SK-N-SH (cell line): ENCODE measurements around the gene DUS2. TPM values are rescaled to one million over a fixed set of nuclear protein-coding genes. Genes with fewer than 3 reads are reported as not detected.

Experiments used
- CTCF ChIA-PET: fragments of 300-600, 350-600 bp; formaldehyde crosslinking; extraction: SDS; loops from one replicate; lab custom pipeline; 2021; lab: Yijun Ruan, JAX
- POLR2A ChIA-PET: fragments of 350-600 bp; sonication (Branson Sonifier 250); formaldehyde crosslinking; extraction: SDS; loops from one replicate; lab custom pipeline; 2020; ENCODE audit warnings: antibody characterized with exemption, inconsistent platforms; lab: Yijun Ruan, JAX
- DNase-seq: peaks from one replicate; pipeline ENCODE4 v3.0.0; 2012
- H2AFZ ChIP-seq: fragments of 200-600 bp; sonication (generic); 2 replicates; pipeline ENCODE4 v1.8.1; 2016; ENCODE audit warnings: antibody characterized with exemption, mild to moderate bottlenecking, low read depth
- H3F3A ChIP-seq: fragments of 200-600 bp; sonication (generic); replicated peaks from 2 replicates; pipeline ENCODE3; 2016; ENCODE audit warnings: antibody characterized with exemption, mild to moderate bottlenecking; ENCODE audit not compliant: insufficient read depth
- H3K27ac ChIP-seq, 2 experiments: fragments of 200-500 bp in 1 of 2; fragments of 200-600 bp in 1 of 2; sonication (Bioruptor generic) in 1 of 2; sonication (generic), shearing (Covaris generic) in 1 of 2; 2 replicates each; pipeline versions ENCODE4 v1.5.1 to v1.6.1; 2014 to 2016; ENCODE audit warnings: low read depth in 2 of 2, inconsistent platforms in 1 of 2, low read length in 1 of 2, mild to moderate bottlenecking in 1 of 2, mixed read lengths in 1 of 2
- H3K27me3 ChIP-seq: fragments of 200-600 bp; sonication (generic), shearing (Covaris generic); 2 replicates; pipeline ENCODE4 v1.6.1; 2016; ENCODE audit warnings: mixed run types; ENCODE audit not compliant: insufficient read depth
- H3K36me3 ChIP-seq, 2 experiments: fragments of 200-500 bp in 1 of 2; fragments of 200-600 bp in 1 of 2; sonication (Bioruptor generic) in 1 of 2; sonication (generic) in 1 of 2; replicated peaks in 1 of 2; 2 replicates each; pipeline versions ENCODE3 to v1.5.1; 2014 to 2016; ENCODE audit warnings: low read length in 1 of 2, mild to moderate bottlenecking in 1 of 2; ENCODE audit not compliant: insufficient read depth in 2 of 2, control insufficient read depth in 1 of 2
- H3K4me1 ChIP-seq, 2 experiments: fragments of 200-500 bp in 1 of 2; fragments of 200-600 bp in 1 of 2; sonication (Bioruptor generic) in 1 of 2; sonication (generic), shearing (Covaris generic) in 1 of 2; 2 replicates each; pipeline versions ENCODE4 v1.5.1 to v1.6.1; 2014 to 2016; ENCODE audit warnings: low read depth in 1 of 2, low read length in 1 of 2, mixed run types in 1 of 2; ENCODE audit not compliant: insufficient read depth in 2 of 2, control insufficient read depth in 1 of 2
- H3K4me2 ChIP-seq: fragments of 200-600 bp; sonication (generic), shearing (Covaris generic); 2 replicates; pipeline ENCODE4 v1.6.1; 2017; ENCODE audit warnings: mixed run types
- H3K4me3 ChIP-seq, 2 experiments: fragments of 200-500 bp in 1 of 2; fragments of 200-600 bp in 1 of 2; sonication (Bioruptor generic) in 1 of 2; sonication (generic), shearing (Covaris generic) in 1 of 2; 2 replicates each; pipeline versions ENCODE4 v1.5.1 to v1.8.1; 2014 to 2016; ENCODE audit warnings: low read depth in 2 of 2, inconsistent platforms in 1 of 2, low read length in 1 of 2, mild to moderate bottlenecking in 1 of 2, mixed read lengths in 1 of 2, moderate library complexity in 1 of 2
- H3K79me2 ChIP-seq: fragments of 200-600 bp; sonication (generic); 2 replicates; pipeline ENCODE4 v1.8.1; 2017; ENCODE audit warnings: mild to moderate bottlenecking; ENCODE audit not compliant: insufficient read depth
- H3K9ac ChIP-seq: fragments of 200-600 bp; sonication (generic); 2 replicates; pipeline ENCODE4 v1.6.1; 2017; ENCODE audit warnings: mixed run types
- H3K9me2 ChIP-seq: fragments of 200-600 bp; sonication (generic); 2 replicates; pipeline ENCODE4 v1.6.1; 2017; ENCODE audit warnings: mixed run types
- H3K9me3 ChIP-seq: fragments of 200-600 bp; sonication (generic); 2 replicates; pipeline ENCODE4 v1.6.1; 2017; ENCODE audit warnings: mixed run types, mild to moderate bottlenecking, moderate library complexity
- H4K20me1 ChIP-seq: fragments of 200-600 bp; sonication (generic); 2 replicates; pipeline ENCODE4 v1.6.1; 2017; ENCODE audit warnings: mild to moderate bottlenecking, mixed run types; ENCODE audit not compliant: insufficient read depth
- CHD2 ChIP-seq: fragments of 150-350 bp; IDR thresholded peaks from 2 replicates; pipeline ENCODE4 v1.6.1; 2018; ENCODE audit warnings: low read length; ENCODE audit not compliant: partially characterized antibody
- EP300 ChIP-seq, 2 experiments: IDR thresholded peaks; 2 replicates each; pipeline versions ENCODE4 v1.4.0 to v1.6.1; 2012; ENCODE audit warnings: borderline replicate concordance in 1 of 2, low read depth in 1 of 2, low read length in 1 of 2
- EZH2phosphoT487 ChIP-seq: fragments of 200-600 bp; sonication (generic); IDR thresholded peaks from 2 replicates; pipeline ENCODE4 v1.6.1; 2017; ENCODE audit warnings: low read depth, mixed run types, mild to moderate bottlenecking, antibody characterized with exemption, moderate library complexity, borderline replicate concordance
- JUND ChIP-seq: IDR thresholded peaks from 2 replicates; pipeline ENCODE4 v1.4.0; 2012
- MEF2A ChIP-seq: IDR thresholded peaks from 2 replicates; pipeline ENCODE4 v1.4.0; 2012; ENCODE audit warnings: low read depth, borderline replicate concordance
- NFIC ChIP-seq: IDR thresholded peaks from 2 replicates; pipeline ENCODE4 v1.4.0; 2012; ENCODE audit warnings: borderline replicate concordance
- POLR2AphosphoS5 ChIP-seq: IDR thresholded peaks from 2 replicates; pipeline ENCODE4 v1.6.1; 2012; ENCODE audit warnings: low read depth, low read length
- SIN3A ChIP-seq: IDR thresholded peaks from 2 replicates; pipeline ENCODE4 v1.6.1; 2012; ENCODE audit warnings: low read depth, mild to moderate bottlenecking, low read length, moderate library complexity, borderline replicate concordance
- TAF1 ChIP-seq: IDR thresholded peaks from 2 replicates; pipeline ENCODE4 v1.6.1; 2012; ENCODE audit warnings: low read depth, mild to moderate bottlenecking, low read length, moderate library complexity, borderline replicate concordance
- TCF12 ChIP-seq: IDR thresholded peaks from 2 replicates; pipeline ENCODE4 v1.4.0; 2012
- YY1 ChIP-seq: IDR thresholded peaks from 2 replicates; pipeline ENCODE4 v1.4.0; 2012; ENCODE audit warnings: low read depth, mild to moderate bottlenecking
- WGBS: methylation state at CpG from one replicate; pipeline ENCODE4 v1.1.6; 2017; ENCODE audit warnings: low lambda C conversion rate; 5-methylcytosine and 5-hydroxymethylcytosine counted together
- polyA plus RNA-seq, 3 experiments: library from polyadenylated mRNA; depleted of rRNA; stranded (reverse); fragments of >200 nt; gene quantifications; 2 replicates each; pipeline ENCODE4 v1.2.3, GENCODE V29; 2012
- TF ChIP-seq, protein P1 (sequence below): fragments of 200-600 bp; sonication (generic); IDR thresholded peaks from 2 replicates; pipeline ENCODE4 v1.6.1; 2017; ENCODE audit warnings: antibody characterized with exemption, mild to moderate bottlenecking, moderate library complexity
- TF ChIP-seq, protein P2 (sequence below): IDR thresholded peaks from 2 replicates; pipeline ENCODE4 v1.6.1; 2012; ENCODE audit warnings: mild to moderate bottlenecking, low read depth, low read length, moderate library complexity
- TF ChIP-seq, protein P3 (sequence below): IDR thresholded peaks from 2 replicates; pipeline ENCODE4 v1.4.0; 2012; ENCODE audit warnings: low read depth, borderline replicate concordance

The DUS2 gene
- polyA plus RNA-seq, 1 of the 3 experiments (the other 2 are of a cell fraction): 16.1 TPM

DNA sequence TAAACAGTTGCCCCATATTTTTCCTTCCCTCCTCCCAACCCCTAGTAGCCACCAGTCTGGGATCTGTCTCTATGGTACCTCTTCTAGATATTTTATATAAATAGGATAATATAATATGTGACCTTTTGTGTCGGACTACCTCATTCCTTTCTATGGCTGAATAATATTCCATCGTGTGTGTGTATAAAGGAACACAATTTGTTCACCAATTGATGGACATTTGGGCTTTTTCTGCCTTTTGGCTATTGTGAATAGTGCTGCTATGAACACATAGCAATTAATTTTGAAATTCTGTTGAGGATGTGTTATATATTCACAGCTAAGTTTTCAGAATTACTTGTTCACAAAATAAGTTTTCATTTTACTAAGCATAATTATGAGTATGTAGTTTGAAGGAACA lies 64.6 kb downstream of the DUS2 start:
- POLR2A ChIA-PET: no interaction called here
- no peak for DNase-seq
- no peaks in the 10 kb centered on the region for H3K9me2 ChIP-seq
- H3K9me3 ChIP-seq: no peaks in the 10 kb centered on the region
- H3F3A ChIP-seq: peaks cover 31% of the 10 kb centered on the region
- peak overlapping the region in 1 of 2 experiments; percentile 78; a peak in 2 of 4 replicates for H3K4me3 ChIP-seq
- CTCF ChIA-PET: interaction anchor here (1.1 to 3.3 kb wide), 3 partner anchors 141 to 241 kb away, joined by 3 to 14 read pairs (median 5); no protein-coding TSS in a partner anchor
- peaks cover 12% of the 10 kb centered on the region for H4K20me1 ChIP-seq
- H3K4me1 ChIP-seq: peaks cover 18 to 27% of the 10 kb centered on the region in 2 experiments
- peaks cover 70% of the 10 kb centered on the region for H3K79me2 ChIP-seq
- no peaks in the 10 kb centered on the region for H3K27me3 ChIP-seq
- 75% methylated on average over 2 of the region's 2 CpGs for WGBS
- peak overlapping the region; percentile 85; the same call in 1 of the 2 replicates for H3K9ac ChIP-seq
- peak overlapping the region; percentile 88; the same call in 1 of the 2 replicates for H3K4me2 ChIP-seq
- no peaks in the 10 kb centered on the region for H3K36me3 ChIP-seq
- peak overlapping the region in 1 of 2 experiments; percentile 83; a peak in 1 of 4 replicates for H3K27ac ChIP-seq
- TF ChIP-seq POLR2AphosphoS5 (no peak), MEF2A (no peak), YY1 (no peak), EP300 (IDR thresholded peaks at IDR 0.05; ENCODE audit: borderline replicate concordance in 1 of 2, low read depth in 1 of 2, low read length in 1 of 2) (no peak), TAF1 (no peak), JUND (no peak), TCF12 (no peak), NFIC (no peak), SIN3A (no peak), CHD2 (no peak), EZH2phosphoT487 (no peak)
- TF ChIP-seq, protein P1, sequence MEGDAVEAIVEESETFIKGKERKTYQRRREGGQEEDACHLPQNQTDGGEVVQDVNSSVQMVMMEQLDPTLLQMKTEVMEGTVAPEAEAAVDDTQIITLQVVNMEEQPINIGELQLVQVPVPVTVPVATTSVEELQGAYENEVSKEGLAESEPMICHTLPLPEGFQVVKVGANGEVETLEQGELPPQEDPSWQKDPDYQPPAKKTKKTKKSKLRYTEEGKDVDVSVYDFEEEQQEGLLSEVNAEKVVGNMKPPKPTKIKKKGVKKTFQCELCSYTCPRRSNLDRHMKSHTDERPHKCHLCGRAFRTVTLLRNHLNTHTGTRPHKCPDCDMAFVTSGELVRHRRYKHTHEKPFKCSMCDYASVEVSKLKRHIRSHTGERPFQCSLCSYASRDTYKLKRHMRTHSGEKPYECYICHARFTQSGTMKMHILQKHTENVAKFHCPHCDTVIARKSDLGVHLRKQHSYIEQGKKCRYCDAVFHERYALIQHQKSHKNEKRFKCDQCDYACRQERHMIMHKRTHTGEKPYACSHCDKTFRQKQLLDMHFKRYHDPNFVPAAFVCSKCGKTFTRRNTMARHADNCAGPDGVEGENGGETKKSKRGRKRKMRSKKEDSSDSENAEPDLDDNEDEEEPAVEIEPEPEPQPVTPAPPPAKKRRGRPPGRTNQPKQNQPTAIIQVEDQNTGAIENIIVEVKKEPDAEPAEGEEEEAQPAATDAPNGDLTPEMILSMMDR: no peak
- TF ChIP-seq, protein P2, sequence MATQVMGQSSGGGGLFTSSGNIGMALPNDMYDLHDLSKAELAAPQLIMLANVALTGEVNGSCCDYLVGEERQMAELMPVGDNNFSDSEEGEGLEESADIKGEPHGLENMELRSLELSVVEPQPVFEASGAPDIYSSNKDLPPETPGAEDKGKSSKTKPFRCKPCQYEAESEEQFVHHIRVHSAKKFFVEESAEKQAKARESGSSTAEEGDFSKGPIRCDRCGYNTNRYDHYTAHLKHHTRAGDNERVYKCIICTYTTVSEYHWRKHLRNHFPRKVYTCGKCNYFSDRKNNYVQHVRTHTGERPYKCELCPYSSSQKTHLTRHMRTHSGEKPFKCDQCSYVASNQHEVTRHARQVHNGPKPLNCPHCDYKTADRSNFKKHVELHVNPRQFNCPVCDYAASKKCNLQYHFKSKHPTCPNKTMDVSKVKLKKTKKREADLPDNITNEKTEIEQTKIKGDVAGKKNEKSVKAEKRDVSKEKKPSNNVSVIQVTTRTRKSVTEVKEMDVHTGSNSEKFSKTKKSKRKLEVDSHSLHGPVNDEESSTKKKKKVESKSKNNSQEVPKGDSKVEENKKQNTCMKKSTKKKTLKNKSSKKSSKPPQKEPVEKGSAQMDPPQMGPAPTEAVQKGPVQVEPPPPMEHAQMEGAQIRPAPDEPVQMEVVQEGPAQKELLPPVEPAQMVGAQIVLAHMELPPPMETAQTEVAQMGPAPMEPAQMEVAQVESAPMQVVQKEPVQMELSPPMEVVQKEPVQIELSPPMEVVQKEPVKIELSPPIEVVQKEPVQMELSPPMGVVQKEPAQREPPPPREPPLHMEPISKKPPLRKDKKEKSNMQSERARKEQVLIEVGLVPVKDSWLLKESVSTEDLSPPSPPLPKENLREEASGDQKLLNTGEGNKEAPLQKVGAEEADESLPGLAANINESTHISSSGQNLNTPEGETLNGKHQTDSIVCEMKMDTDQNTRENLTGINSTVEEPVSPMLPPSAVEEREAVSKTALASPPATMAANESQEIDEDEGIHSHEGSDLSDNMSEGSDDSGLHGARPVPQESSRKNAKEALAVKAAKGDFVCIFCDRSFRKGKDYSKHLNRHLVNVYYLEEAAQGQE: no peak
- TF ChIP-seq, protein P3, sequence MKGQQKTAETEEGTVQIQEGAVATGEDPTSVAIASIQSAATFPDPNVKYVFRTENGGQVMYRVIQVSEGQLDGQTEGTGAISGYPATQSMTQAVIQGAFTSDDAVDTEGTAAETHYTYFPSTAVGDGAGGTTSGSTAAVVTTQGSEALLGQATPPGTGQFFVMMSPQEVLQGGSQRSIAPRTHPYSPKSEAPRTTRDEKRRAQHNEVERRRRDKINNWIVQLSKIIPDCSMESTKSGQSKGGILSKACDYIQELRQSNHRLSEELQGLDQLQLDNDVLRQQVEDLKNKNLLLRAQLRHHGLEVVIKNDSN: no peak
- H2AFZ ChIP-seq: no peak overlapping the region
